B cell (primary cell): ENCODE measurements around the gene SST. TPM values are rescaled to one million over a fixed set of nuclear protein-coding genes. Genes with fewer than 3 reads are reported as not detected.

Source experiments
- ATAC-seq: fragments of 200-7000 bp; cut with Tn5 transposase; one replicate; pipeline ENCODE4 v1.10.0; 2021; ENCODE audit warnings: low read depth, mild to moderate bottlenecking, moderate number of reproducible peaks, moderate library complexity
- CTCF ChIA-PET: fragments of 350-600 bp; sonication (Branson Sonifier 250); formaldehyde crosslinking; loops from one replicate; lab custom pipeline; 2021; ENCODE audit warnings: antibody characterized with exemption, inconsistent platforms; lab: Charles Lee
- POLR2A ChIA-PET: fragments of 350-600 bp; sonication (Branson Sonifier 250); formaldehyde crosslinking; loops from one replicate; lab custom pipeline; 2021; ENCODE audit warnings: antibody characterized with exemption; lab: Charles Lee
- DNase-seq: peaks from one replicate; pipeline ENCODE4 v3.0.0; 2013
- H2AFZ ChIP-seq: 2 replicates; pipeline ENCODE4 v1.6.1; 2012; ENCODE audit warnings: mild to moderate bottlenecking, low read depth, low read length; ENCODE audit not compliant: insufficient read depth, poor library complexity, severe bottlenecking
- H3K27ac ChIP-seq, 2 donors: 1 replicate in 1 of 2; 2 replicates in 1 of 2; pipeline ENCODE4 v1.5.1; 2012 to 2013; ENCODE audit warnings: low read length in 2 of 2, mild to moderate bottlenecking in 2 of 2, moderate library complexity in 1 of 2
- H3K27me3 ChIP-seq, 4 experiments: fragments of 200-600 bp in 1 of 4; sonication (generic) in 1 of 4; replicated peaks in 1 of 4; 1 replicate in 2 of 4; 2 replicates in 2 of 4; pipeline versions ENCODE4 v1.6.1 to v1.7.0; 2013 to 2016; ENCODE audit warnings: low read length in 3 of 4, mild to moderate bottlenecking in 2 of 4, mixed read lengths in 1 of 4, moderate library complexity in 1 of 4; ENCODE audit not compliant: insufficient read depth in 4 of 4, control insufficient read depth in 3 of 4; ENCODE audit errors: control extremely low read depth in 1 of 4
- H3K36me3 ChIP-seq, 2 experiments: replicated peaks in 1 of 2; 1 replicate in 1 of 2; 2 replicates in 1 of 2; pipeline versions ENCODE4 v1.6.1 to v1.7.1; 2013; ENCODE audit warnings: low read length in 1 of 2; ENCODE audit not compliant: insufficient read depth in 2 of 2, control insufficient read depth in 1 of 2; ENCODE audit errors: control extremely low read depth in 1 of 2, extremely low read depth in 1 of 2
- H3K4me1 ChIP-seq, 2 donors: fragments of 200-600 bp in 1 of 2; sonication (generic) in 1 of 2; 1 replicate in 1 of 2; 2 replicates in 1 of 2; pipeline versions ENCODE4 v1.5.1 to v1.6.1; 2013 to 2017; ENCODE audit warnings: low read length in 2 of 2; ENCODE audit not compliant: control insufficient read depth in 2 of 2, insufficient read depth in 2 of 2
- H3K4me2 ChIP-seq: replicated peaks from 2 replicates; pipeline ENCODE3; 2012; ENCODE audit warnings: mild to moderate bottlenecking, low read depth, low read length; ENCODE audit not compliant: poor library complexity, severe bottlenecking
- H3K4me3 ChIP-seq, 5 experiments: fragments of 200-600 bp in 1 of 5; sonication (generic) in 1 of 5; 1 replicate in 3 of 5; 2 replicates in 2 of 5; pipeline versions ENCODE4 v1.5.1 to v1.7.0; 2011 to 2016; ENCODE audit warnings: low read length in 4 of 5, mild to moderate bottlenecking in 4 of 5, low read depth in 2 of 5, control low read depth in 1 of 5, moderate library complexity in 1 of 5; ENCODE audit not compliant: insufficient read depth in 1 of 5; ENCODE audit errors: control extremely low read depth in 1 of 5, extremely low read depth in 1 of 5
- H3K79me2 ChIP-seq: fragments of 200-600 bp; sonication (generic); one replicate; pipeline ENCODE4 v1.6.0; 2016; ENCODE audit warnings: low read length; ENCODE audit not compliant: control insufficient read depth, insufficient read depth
- H3K9ac ChIP-seq: fragments of 200-600 bp; sonication (generic); 2 replicates; pipeline ENCODE4 v1.6.1; 2017; ENCODE audit warnings: mild to moderate bottlenecking, low read length, moderate library complexity
- H3K9me3 ChIP-seq, 3 donors: one replicate each; pipeline versions ENCODE4 v1.6.1 to v1.7.1; 2013; ENCODE audit warnings: low read length in 2 of 3; ENCODE audit not compliant: control insufficient read depth in 2 of 3, insufficient read depth in 1 of 3; ENCODE audit errors: control extremely low read depth in 1 of 3
- H4K20me1 ChIP-seq: 2 replicates; pipeline ENCODE4 v1.6.0; 2012; ENCODE audit warnings: mild to moderate bottlenecking, low read length; ENCODE audit not compliant: insufficient read depth, control insufficient read depth, poor library complexity, severe bottlenecking
- H3K27ac Mint-ChIP-seq: one replicate; pipeline ENCODE4 v1.8.0; 2021; ENCODE audit warnings: mixed read lengths
- H3K27me3 Mint-ChIP-seq: one replicate; pipeline ENCODE4 v1.8.0; 2021; ENCODE audit warnings: mixed read lengths
- H3K4me1 Mint-ChIP-seq: one replicate; pipeline ENCODE4 v1.8.0; 2021; ENCODE audit warnings: mixed read lengths
- H3K4me3 Mint-ChIP-seq: one replicate; pipeline ENCODE4 v1.8.0; 2021; ENCODE audit warnings: mixed read lengths
- H3K9me3 Mint-ChIP-seq: one replicate; pipeline ENCODE4 v1.8.0; 2022; ENCODE audit warnings: mixed read lengths; ENCODE audit not compliant: insufficient read depth
- EZH2 ChIP-seq: IDR thresholded peaks from 2 replicates; pipeline ENCODE4 v1.6.1; 2012; ENCODE audit warnings: borderline replicate concordance, low read depth, mild to moderate bottlenecking, moderate library complexity, low read length; ENCODE audit not compliant: insufficient read depth, poor library complexity, severe bottlenecking
- WGBS: methylation state at CpG from one replicate; pipeline ENCODE4 v1.1.5; 2013; ENCODE audit warnings: missing lambda C conversion rate; ENCODE audit not compliant: insufficient coverage; 5-methylcytosine and 5-hydroxymethylcytosine counted together
- intact Hi-C: fragments of 100-400 bp; cut with micrococcal nuclease; formaldehyde crosslinking; loops from one replicate; pipeline ENCODE4 v1.10.0; 2022
- polyA plus RNA-seq: library from polyadenylated mRNA; depleted of rRNA; stranded (reverse); fragments of >200 nt; gene quantifications from 2 replicates; pipeline ENCODE4 v1.2.3, GENCODE V29; 2012
- total RNA-seq, 2 donors: library from RNA; stranded (reverse); fragments of 120-200 nt in 1 of 2; gene quantifications; 1 replicate in 1 of 2; 2 replicates in 1 of 2; pipeline versions ENCODE4 v1.2.3 to v1.2.4, GENCODE V29; 2013 to 2022
- TF ChIP-seq, protein P1 (sequence below): fragments of 200-600 bp; IDR thresholded peaks from one replicate; pipeline ENCODE4 v1.8.0; 2022; ENCODE audit warnings: antibody characterized with exemption, mild to moderate bottlenecking

The SST gene
- total and polyA plus RNA-seq, 2 donors (not counting 1 experiment from before 2014, with no cell fraction given), result not detected

DNA sequence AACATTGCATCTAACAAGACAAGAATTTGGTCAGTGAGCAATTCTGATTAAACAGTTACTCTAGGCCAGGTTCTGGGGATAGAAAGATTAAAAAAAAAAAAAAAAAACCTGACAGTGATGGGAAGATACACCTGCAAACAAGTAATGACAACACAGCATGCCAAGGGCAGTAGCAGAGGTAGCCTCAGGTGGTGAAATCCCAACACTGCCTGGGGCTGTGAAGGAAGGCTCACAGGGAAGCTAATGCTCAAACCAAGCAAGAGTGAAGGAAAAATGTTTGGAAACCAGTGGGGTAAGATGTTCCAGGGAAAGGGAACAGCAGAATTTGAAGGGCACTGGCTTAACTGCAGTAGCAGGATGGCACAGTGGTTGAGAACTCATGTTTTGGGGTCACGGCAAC lies 23.2 kb upstream of the SST start:
- ATAC-seq, result no peak
- no peak for DNase-seq
- POLR2A ChIA-PET, result no interaction called here
- CTCF ChIA-PET, result interaction anchor here (1.5 to 6.4 kb wide), 2 partner anchors 13 to 374 kb away, joined by 3 to 30 read pairs; no protein-coding TSS in a partner anchor
- Histone ChIP-seq H2AFZ (no peak overlapping the region), H3K27ac (no peak overlapping the region), H3K36me3 (no peaks in the 10 kb centered on the region), H3K4me3 (no peak overlapping the region), H3K9ac (no peak overlapping the region), H3K9me3 (no peaks in the 10 kb centered on the region), H3K4me1 (no peaks in the 10 kb centered on the region), H4K20me1 (no peaks in the 10 kb centered on the region), H3K4me2 (no peak overlapping the region), H3K79me2 (no peaks in the 10 kb centered on the region), H3K27me3 (peaks cover 0 to 9% (median 3%) of the 10 kb centered on the region in 4 experiments)
- no peaks in the 10 kb centered on the region for H3K9me3 Mint-ChIP-seq
- H3K27me3 Mint-ChIP-seq, result peaks cover 50% of the 10 kb centered on the region
- no peak overlapping the region for H3K27ac Mint-ChIP-seq
- intact Hi-C loops, result no loop called here
- no CpG with 5 or more reads among the region's 1 CpG for WGBS
- H3K4me1 Mint-ChIP-seq, result no peaks in the 10 kb centered on the region
- no peak overlapping the region for H3K4me3 Mint-ChIP-seq
- TF ChIP-seq EZH2, result no peak
- TF ChIP-seq, protein P1, sequence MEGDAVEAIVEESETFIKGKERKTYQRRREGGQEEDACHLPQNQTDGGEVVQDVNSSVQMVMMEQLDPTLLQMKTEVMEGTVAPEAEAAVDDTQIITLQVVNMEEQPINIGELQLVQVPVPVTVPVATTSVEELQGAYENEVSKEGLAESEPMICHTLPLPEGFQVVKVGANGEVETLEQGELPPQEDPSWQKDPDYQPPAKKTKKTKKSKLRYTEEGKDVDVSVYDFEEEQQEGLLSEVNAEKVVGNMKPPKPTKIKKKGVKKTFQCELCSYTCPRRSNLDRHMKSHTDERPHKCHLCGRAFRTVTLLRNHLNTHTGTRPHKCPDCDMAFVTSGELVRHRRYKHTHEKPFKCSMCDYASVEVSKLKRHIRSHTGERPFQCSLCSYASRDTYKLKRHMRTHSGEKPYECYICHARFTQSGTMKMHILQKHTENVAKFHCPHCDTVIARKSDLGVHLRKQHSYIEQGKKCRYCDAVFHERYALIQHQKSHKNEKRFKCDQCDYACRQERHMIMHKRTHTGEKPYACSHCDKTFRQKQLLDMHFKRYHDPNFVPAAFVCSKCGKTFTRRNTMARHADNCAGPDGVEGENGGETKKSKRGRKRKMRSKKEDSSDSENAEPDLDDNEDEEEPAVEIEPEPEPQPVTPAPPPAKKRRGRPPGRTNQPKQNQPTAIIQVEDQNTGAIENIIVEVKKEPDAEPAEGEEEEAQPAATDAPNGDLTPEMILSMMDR, result no peak

DNA sequence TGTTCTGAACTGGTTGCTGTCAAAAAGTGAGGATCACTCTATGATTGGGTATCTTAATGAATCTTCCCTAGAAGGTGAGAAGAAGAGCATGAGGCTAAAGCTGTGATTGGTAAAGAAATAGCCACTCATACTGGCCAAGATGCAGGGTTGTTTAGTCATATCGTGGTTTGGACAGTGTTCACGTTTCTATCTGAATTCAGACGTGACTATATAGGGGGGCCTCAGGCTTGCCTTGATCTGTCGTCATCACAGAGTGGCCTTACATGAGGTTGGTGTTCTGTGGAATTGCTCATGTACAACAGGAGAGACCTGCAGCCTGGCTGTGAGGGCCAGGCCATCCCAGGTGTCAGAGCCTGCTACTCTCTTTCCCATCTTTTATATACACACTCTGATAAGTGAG lies 19.8 kb upstream of the SST start:
- no peak for TF ChIP-seq EZH2
- TF ChIP-seq, protein P1, result no peak
- 63% methylated on average over 4 of the region's 4 CpGs for WGBS
- Mint-ChIP-seq H3K27me3 (peaks cover 39% of the 10 kb centered on the region), H3K4me1 (no peaks in the 10 kb centered on the region), H3K9me3 (peaks cover 3% of the 10 kb centered on the region), H3K4me3 (no peak overlapping the region), H3K27ac (no peak overlapping the region)
- ChIA-PET POLR2A (no interaction called here), CTCF (interaction anchor here (6.4 kb wide), 1 partner anchor 10 kb away, joined by 30 read pairs; no protein-coding TSS in a partner anchor)
- H3K9ac ChIP-seq, result no peak overlapping the region
- no peak overlapping the region for H3K27ac ChIP-seq
- peaks cover 0 to 9% (median 1%) of the 10 kb centered on the region in 4 experiments for H3K27me3 ChIP-seq
- no peaks in the 10 kb centered on the region for H4K20me1 ChIP-seq
- H3K4me1 ChIP-seq, result no peaks in the 10 kb centered on the region
- no peaks in the 10 kb centered on the region for H3K79me2 ChIP-seq
- no peak overlapping the region for H3K4me2 ChIP-seq
- no peak overlapping the region for H2AFZ ChIP-seq
- intact Hi-C loops, result no loop called here
- ATAC-seq, result no peak
- H3K4me3 ChIP-seq, result no peak overlapping the region
- no peaks in the 10 kb centered on the region for H3K9me3 ChIP-seq
- H3K36me3 ChIP-seq, result no peaks in the 10 kb centered on the region
- DNase-seq, result no peak
